HCT116 (cell line): ENCODE results near the gene C2orf78. TPM values are rescaled to one million over a fixed set of nuclear protein-coding genes. Genes with fewer than 3 reads are reported as not detected.

Experiments used
- ATAC-seq: fragments of 200-7000 bp; cut with Tn5 transposase; 2 replicates; pipeline ENCODE4 v1.9.1; 2020; ENCODE audit warnings: mild to moderate bottlenecking, moderate library complexity
- BruUV-seq: library from RNA; stranded (reverse); fragments of 400-500 nt; replicated peaks from 2 replicates; lab custom pipeline; 2021; lab: Mats Ljungman, UMichigan
- CTCF ChIA-PET: fragments of 300-600 bp; sonication (Branson Sonifier 250); formaldehyde crosslinking; loops from one replicate; lab custom pipeline; 2021; ENCODE audit warnings: antibody characterized with exemption; lab: Charles Lee
- POLR2A ChIA-PET: fragments of 300-600, 350-600 bp; sonication (Branson Sonifier 250); formaldehyde crosslinking; loops from one replicate; lab custom pipeline; 2021; ENCODE audit warnings: antibody characterized with exemption; lab: Charles Lee
- RAD21 ChIA-PET, 2 experiments: fragments of 300-600 bp; sonication (Branson Sonifier 250); formaldehyde crosslinking; loops; one replicate each; lab custom pipeline; 2023; ENCODE audit warnings: low total read pairs in 2 of 2; ENCODE audit not compliant: uncharacterized antibody in 2 of 2, unreplicated experiment in 2 of 2, low non-redundant PET in 1 of 2; lab: Charles Lee
- DNase-seq: peaks from one replicate; pipeline ENCODE4 v3.0.0-alpha.2; 2010; ENCODE audit warnings: low read depth, low spot score
- H2AFZ ChIP-seq: fragments of 200-600 bp; shearing (Covaris generic), sonication (generic); 2 replicates; pipeline ENCODE4 v1.6.1; 2017; ENCODE audit warnings: low read depth, mixed run types, mixed read lengths, antibody characterized with exemption, low read length; ENCODE audit not compliant: poor library complexity, severe bottlenecking
- H3K27ac ChIP-seq: 2 replicates; pipeline ENCODE4 v1.5.1; 2012; ENCODE audit warnings: low read depth, low read length
- H3K27me3 ChIP-seq: fragments of 200-600 bp; sonication (generic); 2 replicates; pipeline ENCODE4 v1.6.1; 2016; ENCODE audit warnings: mixed run types, low read length, mixed read lengths; ENCODE audit not compliant: insufficient read depth
- H3K36me3 ChIP-seq, 2 experiments: fragments of 200-500 bp in 1 of 2; fragments of 200-600 bp in 1 of 2; sonication (Bioruptor generic) in 1 of 2; sonication (generic) in 1 of 2; 2 replicates each; pipeline versions ENCODE4 v1.5.1 to v1.6.1; 2014 to 2016; ENCODE audit warnings: low read length in 2 of 2, inconsistent platforms in 1 of 2, mixed read lengths in 1 of 2, mixed run types in 1 of 2; ENCODE audit not compliant: insufficient read depth in 2 of 2, control insufficient read depth in 1 of 2
- H3K4me1 ChIP-seq, 2 experiments: fragments of 200-600 bp in 1 of 2; sonication (generic) in 1 of 2; 2 replicates each; pipeline versions ENCODE4 v1.5.1 to v1.6.1; 2012 to 2017; ENCODE audit warnings: low read length in 2 of 2, inconsistent platforms in 1 of 2, mild to moderate bottlenecking in 1 of 2, mixed read lengths in 1 of 2, mixed run types in 1 of 2, moderate library complexity in 1 of 2; ENCODE audit not compliant: insufficient read depth in 2 of 2, control insufficient read depth in 1 of 2
- H3K4me2 ChIP-seq: fragments of 200-600 bp; sonication (generic); 2 replicates; pipeline ENCODE4 v1.6.1; 2017; ENCODE audit warnings: mixed run types, low read length, mixed read lengths
- H3K4me3 ChIP-seq, 2 experiments: fragments of 200-600 bp in 1 of 2; sonication (generic) in 1 of 2; replicated peaks in 1 of 2; 2 replicates each; pipeline ENCODE4 v1.5.1; 2011 to 2016; ENCODE audit warnings: low read length in 2 of 2, control low read depth in 1 of 2, low read depth in 1 of 2, mild to moderate bottlenecking in 1 of 2, mixed read lengths in 1 of 2, mixed run types in 1 of 2
- H3K79me2 ChIP-seq: fragments of 200-600 bp; sonication (generic); 2 replicates; pipeline ENCODE4 v1.6.1; 2017; ENCODE audit warnings: mild to moderate bottlenecking, mixed run types, low read length, moderate library complexity, mixed read lengths; ENCODE audit not compliant: insufficient read depth
- H3K9ac ChIP-seq: fragments of 200-600 bp; sonication (generic); 2 replicates; pipeline ENCODE4 v1.6.1; 2016; ENCODE audit warnings: low read length, mixed read lengths
- H3K9me2 ChIP-seq: fragments of 200-600 bp; sonication (generic), shearing (Covaris generic); 2 replicates; pipeline ENCODE4 v1.6.1; 2017; ENCODE audit warnings: mixed run types, mild to moderate bottlenecking, moderate library complexity; ENCODE audit not compliant: insufficient read depth
- H3K9me3 ChIP-seq, 2 experiments: fragments of 200-500 bp in 1 of 2; fragments of 200-600 bp in 1 of 2; sonication (Bioruptor generic) in 1 of 2; sonication (generic) in 1 of 2; 2 replicates each; pipeline ENCODE4 v1.6.1; 2014 to 2017; ENCODE audit warnings: low read length in 2 of 2, mixed read lengths in 2 of 2, inconsistent platforms in 1 of 2, low read depth in 1 of 2, mild to moderate bottlenecking in 1 of 2, mixed run types in 1 of 2, moderate library complexity in 1 of 2; ENCODE audit not compliant: control insufficient read depth in 1 of 2, insufficient read depth in 1 of 2
- H4K20me1 ChIP-seq: fragments of 200-600 bp; sonication (generic), shearing (Covaris generic); 2 replicates; pipeline ENCODE4 v1.6.1; 2017; ENCODE audit warnings: mixed run types, mild to moderate bottlenecking, moderate library complexity; ENCODE audit not compliant: insufficient read depth
- CTCF ChIP-seq, 3 experiments: fragments of 200-600 bp in 1 of 3; sonication (generic) in 1 of 3; IDR thresholded peaks in 2 of 3; conservative IDR thresholded peaks in 1 of 3; 2 replicates each; pipeline ENCODE4 v1.5.1; 2012 to 2017; ENCODE audit warnings: low read depth in 2 of 3, low read length in 2 of 3, antibody characterized with exemption in 1 of 3, borderline replicate concordance in 1 of 3, control low read depth in 1 of 3, mild to moderate bottlenecking in 1 of 3, mixed read lengths in 1 of 3, mixed run types in 1 of 3, moderate library complexity in 1 of 3; ENCODE audit not compliant: insufficient read depth in 1 of 3
- ELF1 ChIP-seq: IDR thresholded peaks from 2 replicates; pipeline ENCODE4 v1.6.1; 2012; ENCODE audit warnings: low read depth, borderline replicate concordance
- EZH2phosphoT487 ChIP-seq: fragments of 200-600 bp; IDR thresholded peaks from 2 replicates; pipeline ENCODE4 v1.6.1; 2018; ENCODE audit warnings: antibody characterized with exemption, borderline replicate concordance
- FOSL1 ChIP-seq: IDR thresholded peaks from 2 replicates; pipeline ENCODE4 v1.6.1; 2012; ENCODE audit warnings: low read depth
- JUND ChIP-seq: IDR thresholded peaks from 2 replicates; pipeline ENCODE4 v1.6.1; 2012
- MAX ChIP-seq: IDR thresholded peaks from 2 replicates; pipeline ENCODE4 v1.6.1; 2012
- RAD21 ChIP-seq: IDR thresholded peaks from 2 replicates; pipeline ENCODE4 v1.6.1; 2012; ENCODE audit warnings: low read depth, mild to moderate bottlenecking
- TCF7L2 ChIP-seq: IDR thresholded peaks from 2 replicates; pipeline ENCODE4 v1.7.0; 2011; ENCODE audit warnings: borderline replicate concordance, inconsistent platforms; ENCODE audit not compliant: insufficient read depth, insufficient read length; ENCODE audit errors: extremely low read depth
- intact Hi-C: fragments of 100-400 bp; cut with micrococcal nuclease; formaldehyde crosslinking; loops from 2 replicates; pipeline ENCODE4 v1.10.0; 2022
- total RNA-seq: library from RNA; stranded (reverse); gene quantifications from one replicate; pipeline ENCODE4 v1.2.1, GENCODE V29; 2021; ENCODE audit not compliant: unreplicated experiment

Gene C2orf78
- total RNA-seq, 1 experiment from 2014 or later: 1.5 TPM

GRCh38 chr2:73855526-73855925, 71.5 kb downstream of the C2orf78 start (continued):
- TF ChIP-seq CTCF (IDR thresholded peaks at IDR 0.05 in 2 of 3, conservative IDR thresholded peaks at IDR 0.05 in 1 of 3; ENCODE audit: borderline replicate concordance in 1 of 3, insufficient read depth in 1 of 3, low read depth in 2 of 3, low read length in 2 of 3): no peak
- no peak for TF ChIP-seq RAD21
- no peak for TF ChIP-seq ELF1
- no peak for TF ChIP-seq EZH2phosphoT487
- TF ChIP-seq TCF7L2: no peak

- no peak overlapping the region for H3K9ac ChIP-seq
- H3K4me1 ChIP-seq: peaks cover 10 to 29% of the 10 kb centered on the region in 2 experiments
- no peak overlapping the region for H3K4me2 ChIP-seq
- no peaks in the 10 kb centered on the region for H4K20me1 ChIP-seq
- no peaks in the 10 kb centered on the region for H3K27me3 ChIP-seq
- H3K79me2 ChIP-seq: no peaks in the 10 kb centered on the region
- no peak for DNase-seq
- peaks cover 17 to 37% of the 10 kb centered on the region in 2 experiments for H3K36me3 ChIP-seq
- ChIA-PET RAD21 (no interaction called here), POLR2A (no interaction called here), CTCF (no interaction called here)
- no peaks in the 10 kb centered on the region for H3K9me2 ChIP-seq
- no peaks in the 10 kb centered on the region for H3K9me3 ChIP-seq
- no peak overlapping the region for H2AFZ ChIP-seq
- intact Hi-C loops: no loop called here
- no peak overlapping the region for H3K4me3 ChIP-seq
- no TSS peak for BruUV-seq
- H3K27ac ChIP-seq: no peak overlapping the region
- no peak for TF ChIP-seq JUND
- TF ChIP-seq MAX: no peak
- TF ChIP-seq FOSL1: no peak
- no peak for ATAC-seq
These were observed 72.2 kb downstream of the C2orf78 start for GRCh38 chr2:73856214-73856613.
